Calu3 (cell line): Measurements from ENCODE around the gene CDCA5. TPM values are rescaled to one million over a fixed set of nuclear protein-coding genes. Genes with fewer than 3 reads are reported as not detected.

Experiments
- BruUV-seq: library from RNA; stranded (reverse); fragments of 400-500 nt; replicated peaks from 2 replicates; lab custom pipeline; 2021; lab: Mats Ljungman, UMichigan
- CTCF ChIA-PET: fragments of 300-600 bp; sonication (Branson Sonifier 250); formaldehyde crosslinking; loops from one replicate; lab custom pipeline; 2022; ENCODE audit warnings: antibody characterized with exemption; lab: Charles Lee
- DNase-seq: peaks from one replicate; pipeline ENCODE4 v3.0.0; 2022
- H3K27ac Mint-ChIP-seq: one replicate; pipeline ENCODE4 v1.8.0; 2022; ENCODE audit warnings: mixed read lengths; ENCODE audit not compliant: unreplicated experiment
- H3K27me3 Mint-ChIP-seq: one replicate; pipeline ENCODE4 v1.8.0; 2022; ENCODE audit warnings: mixed read lengths; ENCODE audit not compliant: unreplicated experiment
- H3K36me3 Mint-ChIP-seq: one replicate; pipeline ENCODE4 v1.8.0; 2022; ENCODE audit warnings: mild to moderate bottlenecking, moderate library complexity, mixed read lengths; ENCODE audit not compliant: insufficient read depth, unreplicated experiment
- H3K4me1 Mint-ChIP-seq: one replicate; pipeline ENCODE4 v1.8.0; 2022; ENCODE audit warnings: mild to moderate bottlenecking, low read depth, mixed read lengths; ENCODE audit not compliant: unreplicated experiment
- H3K4me3 Mint-ChIP-seq: one replicate; pipeline ENCODE4 v1.8.0; 2022; ENCODE audit warnings: mild to moderate bottlenecking, low read depth, moderate library complexity, mixed read lengths; ENCODE audit not compliant: unreplicated experiment
- H3K9me3 Mint-ChIP-seq: one replicate; pipeline ENCODE4 v1.8.0; 2022; ENCODE audit warnings: low read depth, mixed read lengths; ENCODE audit not compliant: unreplicated experiment
- CTCF ChIP-seq: fragments of 200-600 bp; IDR thresholded peaks from one replicate; pipeline ENCODE4 v1.8.0; 2022; ENCODE audit warnings: antibody characterized with exemption; ENCODE audit not compliant: unreplicated experiment
- intact Hi-C: fragments of 100-400 bp; cut with micrococcal nuclease; formaldehyde crosslinking; loops from one replicate; pipeline ENCODE4 v1.10.0; 2022; ENCODE audit not compliant: unreplicated experiment
- total RNA-seq: library from RNA; stranded (reverse); gene quantifications from 2 replicates; pipeline ENCODE4 v1.2.3, GENCODE V29; 2022

CDCA5 gene
- total RNA-seq, 1 experiment from 2014 or later, result 53.4 TPM

- TF ChIP-seq CTCF, result no peak
- intact Hi-C loops, result no loop called here
- no peaks in the 10 kb centered on the region for H3K9me3 Mint-ChIP-seq
- H3K4me1 Mint-ChIP-seq, result no peaks in the 10 kb centered on the region
- peaks cover 13% of the 10 kb centered on the region for H3K27me3 Mint-ChIP-seq
- DNase-seq, result no peak
- H3K36me3 Mint-ChIP-seq, result peaks cover 8% of the 10 kb centered on the region
- CTCF ChIA-PET, result interaction anchor here (0.5 to 0.7 kb wide), 3 partner anchors 33 to 619 kb away, joined by 3 to 5 read pairs (median 5); no protein-coding TSS in a partner anchor
- H3K27ac Mint-ChIP-seq, result no peak overlapping the region
- no TSS peak for BruUV-seq
- no peak overlapping the region for H3K4me3 Mint-ChIP-seq
Measured at GRCh38 chr11:65063532-65063931, 20.3 kb downstream of the CDCA5 start.

GRCh38 chr11:65060913-65061408 is 22.9 kb downstream of the CDCA5 start:
- no peak overlapping the region for H3K4me3 Mint-ChIP-seq
- intact Hi-C loops, result no loop called here
- H3K27ac Mint-ChIP-seq, result no peak overlapping the region
- peaks cover 13% of the 10 kb centered on the region for H3K27me3 Mint-ChIP-seq
- no peaks in the 10 kb centered on the region for H3K4me1 Mint-ChIP-seq
- no peaks in the 10 kb centered on the region for H3K9me3 Mint-ChIP-seq
- H3K36me3 Mint-ChIP-seq, result peaks cover 14% of the 10 kb centered on the region
- CTCF ChIA-PET, result no interaction called here
- no peak for TF ChIP-seq CTCF
- BruUV-seq, result no TSS peak
- DNase-seq, result no peak

- no peak for DNase-seq
- intact Hi-C loops, result no loop called here
- H3K27me3 Mint-ChIP-seq, result peaks cover 13% of the 10 kb centered on the region
- peaks cover 14% of the 10 kb centered on the region for H3K36me3 Mint-ChIP-seq
- H3K4me3 Mint-ChIP-seq, result no peak overlapping the region
- H3K27ac Mint-ChIP-seq, result no peak overlapping the region
- no peaks in the 10 kb centered on the region for H3K9me3 Mint-ChIP-seq
- H3K4me1 Mint-ChIP-seq, result no peaks in the 10 kb centered on the region
- BruUV-seq, result no TSS peak
- no peak for TF ChIP-seq CTCF
- CTCF ChIA-PET, result no interaction called here
Measured at GRCh38 chr11:65059959-65060824, 23.6 kb downstream of the CDCA5 start.

GRCh38 chr11:65059523-65059922 is 24.3 kb downstream of the CDCA5 start:
- CTCF ChIA-PET, result no interaction called here
- Mint-ChIP-seq H3K36me3 (peaks cover 13% of the 10 kb centered on the region), H3K27ac (no peak overlapping the region), H3K4me1 (no peaks in the 10 kb centered on the region), H3K9me3 (no peaks in the 10 kb centered on the region), H3K27me3 (peaks cover 16% of the 10 kb centered on the region), H3K4me3 (no peak overlapping the region)
- no TSS peak for BruUV-seq
- intact Hi-C loops, result no loop called here
- TF ChIP-seq CTCF, result no peak
- DNase-seq, result no peak
